Posterior cingulate gyrus (tissue), 11 donors: Measurements from ENCODE around the gene SLC9A9.
"Not testable (repeated sequence)": the region's sequence is repeated elsewhere in the genome, so short reads cannot be mapped to it uniquely, and the experiment has no call there.

Experiments
- DNase-seq, 10 donors: peaks; one replicate each; pipeline versions ENCODE4 v3.0.0 to v3.0.0-alpha.2; 2020 to 2021; ENCODE audit warnings: mixed read lengths in 3 of 10
- intact Hi-C: fragments of 100-400 bp; cut with DNase I; formaldehyde crosslinking; loops from one replicate; pipeline ENCODE4 v1.15.1; 2023

SLC9A9 gene

DNA sequence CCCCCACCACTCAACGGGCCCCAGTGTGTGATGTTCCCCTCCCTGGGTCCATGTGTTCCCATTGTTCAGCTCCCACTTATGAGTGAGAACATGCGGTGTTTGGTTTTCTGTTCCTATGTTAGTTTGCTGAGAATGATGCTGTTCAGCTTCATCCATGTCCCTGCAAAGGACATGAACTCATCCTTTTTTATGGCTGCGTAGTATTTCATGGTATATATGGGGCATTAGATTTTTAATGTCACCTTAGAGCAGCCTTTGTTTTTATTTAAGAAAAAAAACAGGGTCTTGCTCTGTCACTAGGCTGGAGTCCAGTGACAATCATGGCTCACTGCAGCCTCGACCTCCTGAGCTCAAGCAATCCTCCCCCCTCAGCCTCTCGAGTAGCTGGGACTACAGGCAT is 568.7 kb downstream of the SLC9A9 start:
- DNase-seq, intact Hi-C loops: not testable (repeated sequence)

GRCh38 chr3:143278721-143279120 is 569.5 kb downstream of the SLC9A9 start:
- DNase-seq, result no peak
- intact Hi-C loops, result no loop called here

- DNase-seq, result no peak
- intact Hi-C loops, result no loop called here
Observed at GRCh38 chr3:143277531-143277930, 570.7 kb downstream of the SLC9A9 start.

DNA sequence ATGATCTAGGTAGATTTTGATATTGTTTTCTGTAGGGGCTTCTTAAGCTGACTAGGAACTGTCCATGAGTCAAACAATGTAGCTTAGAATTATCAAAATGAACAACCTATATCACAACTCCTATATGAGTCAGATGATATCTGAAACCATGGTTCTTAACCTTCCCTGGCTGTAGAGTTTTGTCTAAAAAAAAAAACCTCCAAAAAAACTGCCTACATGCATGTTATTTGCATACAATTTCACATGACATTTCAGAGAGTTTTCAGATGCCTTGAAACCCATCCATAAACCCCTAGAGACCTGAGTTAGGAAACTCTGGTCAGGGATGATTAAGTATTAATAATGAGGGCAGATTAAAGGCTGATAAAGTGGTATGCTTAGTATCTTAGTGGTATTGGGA is 571.7 kb downstream of the SLC9A9 start:
- no peak for DNase-seq
- intact Hi-C loops, result no loop called here

- intact Hi-C loops, result no loop called here
- DNase-seq, result no peak
Observed at GRCh38 chr3:143273975-143274690, 574.1 kb downstream of the SLC9A9 start.

GRCh38 chr3:143271136-143271535 is 577.1 kb downstream of the SLC9A9 start:
- intact Hi-C loops, result no loop called here
- no peak for DNase-seq

- intact Hi-C loops, result no loop called here
- DNase-seq, result no peak
Observed at GRCh38 chr3:143269741-143270140, 578.5 kb downstream of the SLC9A9 start.

DNA sequence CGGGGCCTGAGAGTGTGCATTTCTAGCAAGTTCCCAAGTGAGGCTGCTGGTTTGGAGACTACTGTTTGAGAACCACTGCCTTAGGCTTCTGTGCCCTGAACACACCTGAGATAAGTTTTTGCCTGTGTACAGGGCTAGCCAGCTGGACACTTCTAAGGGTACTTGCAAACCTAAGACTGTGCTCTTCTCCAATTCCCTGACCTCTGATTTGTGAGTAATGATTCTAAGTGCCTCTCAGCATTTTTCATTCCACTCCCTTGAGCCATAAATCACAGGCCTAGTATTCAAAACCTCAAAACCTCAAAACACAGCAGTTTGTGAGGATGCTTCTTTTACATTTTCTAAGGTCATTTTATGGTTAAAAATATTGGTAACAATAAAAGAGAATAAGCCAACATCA is 580.3 kb downstream of the SLC9A9 start:
- DNase-seq, result no peak
- intact Hi-C loops, result no loop called here

DNA sequence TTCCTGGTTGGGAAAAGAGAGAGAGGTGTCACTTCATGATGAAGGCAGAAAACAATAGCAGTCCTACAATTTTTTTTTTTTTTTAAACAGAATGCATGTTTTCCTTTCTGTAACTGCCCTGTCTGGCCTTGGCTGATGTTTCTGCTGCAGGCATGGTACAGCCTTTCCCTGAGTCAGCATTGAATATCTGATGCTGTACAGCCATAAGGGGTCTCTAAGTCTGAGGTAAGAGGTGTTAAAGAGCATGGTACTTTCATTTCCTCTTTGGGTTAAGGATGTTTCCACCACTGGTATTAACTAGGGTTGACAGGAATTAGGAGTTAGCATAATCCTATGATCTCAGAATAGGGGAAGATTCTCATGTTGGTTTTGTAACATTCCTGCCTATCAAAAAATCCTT is 581.3 kb downstream of the SLC9A9 start:
- DNase-seq, result no peak
- intact Hi-C loops, result no loop called here

GRCh38 chr3:143266511-143266910 is 581.8 kb downstream of the SLC9A9 start:
- DNase-seq, result no peak
- intact Hi-C loops, result no loop called here

GRCh38 chr3:143265501-143266070 is 582.7 kb downstream of the SLC9A9 start:
- intact Hi-C loops, result no loop called here
- no peak for DNase-seq

DNA sequence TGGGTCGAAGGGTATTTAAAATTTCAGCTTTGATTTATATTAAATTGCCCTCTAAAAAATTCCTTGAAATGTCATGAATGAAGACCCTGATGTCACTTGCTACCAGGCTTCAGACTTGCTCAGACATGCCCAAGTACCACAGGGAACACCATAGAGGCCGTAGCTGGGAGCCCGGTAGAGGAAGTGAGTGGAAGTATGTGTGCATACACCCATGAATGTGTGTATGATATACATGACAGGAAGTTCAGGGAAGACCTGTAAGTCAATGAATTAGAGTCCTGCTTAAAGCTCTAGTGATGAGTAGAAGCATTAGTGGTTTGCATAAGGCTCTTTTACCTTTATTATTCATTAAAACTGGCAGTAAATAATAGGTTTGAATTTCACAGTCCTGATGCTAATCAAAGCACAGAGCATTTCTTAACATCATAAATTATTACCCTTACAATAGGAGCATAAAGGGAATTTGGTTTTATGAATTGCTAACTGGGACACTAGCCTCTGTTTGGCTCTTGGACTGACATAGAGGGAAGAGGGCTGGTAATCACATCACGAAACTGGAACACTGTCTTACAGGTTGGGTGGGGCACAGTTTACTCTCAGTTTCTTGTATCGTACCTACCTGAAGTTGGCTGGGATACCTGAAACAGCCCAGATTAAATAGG is 584.3 kb downstream of the SLC9A9 start:
- intact Hi-C loops, result no loop called here
- DNase-seq, result no peak

GRCh38 chr3:143261848-143262247 is 586.4 kb downstream of the SLC9A9 start:
- intact Hi-C loops, result no loop called here
- no peak for DNase-seq

- DNase-seq, result no peak
- intact Hi-C loops, result no loop called here
Observed at GRCh38 chr3:143258692-143259091, 589.6 kb downstream of the SLC9A9 start.

GRCh38 chr3:143256416-143256815 is 591.9 kb downstream of the SLC9A9 start:
- intact Hi-C loops, result no loop called here
- no peak for DNase-seq

DNA sequence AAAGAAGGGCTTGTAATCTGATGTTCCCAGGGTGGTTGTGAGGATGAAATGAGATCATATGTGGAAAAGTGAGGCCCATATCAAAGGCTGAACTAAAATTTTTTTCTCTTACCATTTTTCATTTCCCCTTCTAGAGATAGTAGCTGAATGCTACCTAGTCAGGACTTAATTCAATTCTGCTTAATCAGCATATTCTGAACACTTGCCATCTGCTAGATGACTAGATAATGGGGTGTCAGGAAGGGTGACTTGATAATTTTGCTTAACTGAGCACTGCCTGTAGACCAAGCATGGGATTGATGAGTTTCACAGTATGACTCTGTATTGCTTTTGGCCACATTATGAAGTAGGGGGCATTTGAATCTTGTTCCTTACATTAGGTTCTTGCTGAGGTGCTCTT is 592.5 kb downstream of the SLC9A9 start:
- no peak for DNase-seq
- intact Hi-C loops, result no loop called here

DNA sequence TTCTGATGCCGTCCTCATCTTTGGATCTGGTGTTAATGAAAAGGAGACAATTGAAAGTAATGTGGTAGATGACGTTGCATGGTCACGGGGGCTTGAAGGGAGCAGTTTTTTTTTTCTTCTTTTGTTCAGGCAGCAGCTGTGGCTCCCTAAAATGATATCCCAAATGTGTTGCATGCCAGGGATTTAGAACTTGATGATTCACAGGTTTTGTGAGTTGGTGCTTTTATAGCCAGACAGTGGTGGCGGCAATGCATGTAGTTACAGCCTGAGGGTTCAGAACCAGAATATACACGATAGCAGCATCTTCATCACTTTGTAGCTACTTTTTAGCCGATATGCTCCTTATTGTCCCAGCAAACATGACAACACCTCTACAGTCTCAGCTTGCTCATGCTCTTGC is 595.3 kb downstream of the SLC9A9 start:
- intact Hi-C loops, result no loop called here
- no peak for DNase-seq

DNA sequence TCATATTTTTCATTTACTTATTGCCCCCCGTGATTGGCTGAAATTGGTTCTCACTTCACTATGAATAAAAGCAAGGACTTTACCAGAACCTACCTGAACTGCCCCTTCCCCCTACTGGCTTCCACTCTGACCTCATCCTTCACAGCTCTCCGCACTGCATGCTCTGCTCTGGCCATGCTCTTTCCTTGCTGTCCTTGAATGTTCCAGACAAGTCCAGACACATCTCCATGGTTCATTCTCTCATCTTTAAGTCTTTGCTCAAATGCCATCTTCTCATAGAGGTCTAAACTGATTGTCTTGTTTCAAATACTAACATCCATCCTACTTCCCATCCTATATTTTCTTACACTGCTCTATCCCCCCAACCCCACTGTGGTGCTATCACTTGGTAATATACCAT is 599.3 kb downstream of the SLC9A9 start:
- intact Hi-C loops, result no loop called here
- no peak for DNase-seq

DNA sequence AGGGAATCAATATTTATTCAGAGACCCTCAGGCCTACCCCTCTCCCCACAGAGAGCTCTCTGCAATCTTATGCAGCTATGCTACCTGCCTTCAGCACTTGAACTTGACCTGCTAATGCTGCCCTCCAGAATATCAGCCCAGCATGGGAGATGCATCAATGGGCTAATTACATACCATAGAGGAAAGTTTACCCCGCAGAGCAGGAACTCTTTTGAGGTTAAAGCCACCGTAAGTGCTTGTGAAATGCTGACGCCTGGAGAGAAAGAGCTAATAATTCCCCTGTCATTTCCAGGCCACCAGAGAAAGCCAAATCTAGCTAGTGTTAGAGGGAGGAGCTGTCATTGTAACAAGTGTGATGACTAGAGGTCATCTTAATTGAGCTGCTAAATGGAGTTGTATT is 601.2 kb downstream of the SLC9A9 start:
- DNase-seq, result no peak
- intact Hi-C loops, result no loop called here

GRCh38 chr3:143245692-143246091 is 602.6 kb downstream of the SLC9A9 start:
- DNase-seq, result no peak
- intact Hi-C loops, result no loop called here

DNA sequence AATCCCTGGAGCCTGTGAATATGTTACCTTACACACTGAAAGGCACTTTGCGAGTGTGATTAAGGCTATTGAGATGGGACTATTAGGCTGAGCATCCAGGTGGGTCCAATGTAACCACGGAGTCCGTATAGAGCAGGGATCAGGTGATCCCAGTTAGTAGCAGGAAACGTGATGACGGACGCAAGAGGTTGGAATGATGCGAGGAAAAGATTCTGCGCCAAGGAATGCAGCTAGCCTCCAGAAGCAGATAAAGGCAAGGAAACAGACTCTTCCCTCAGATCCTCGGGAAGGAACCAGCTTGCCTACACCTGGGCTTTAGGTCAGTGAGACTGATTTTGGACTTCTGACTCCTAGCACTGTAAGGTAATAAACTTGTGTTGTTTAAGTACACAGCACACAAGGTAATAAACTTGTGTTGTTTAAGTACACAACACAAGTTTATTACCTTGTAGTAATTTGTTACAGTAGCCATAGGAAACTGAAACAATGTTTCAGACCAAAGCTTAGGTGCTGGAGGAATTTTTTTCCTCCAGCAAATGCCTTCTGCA is 603.7 kb downstream of the SLC9A9 start:
- DNase-seq, result no peak
- intact Hi-C loops, result no loop called here

DNA sequence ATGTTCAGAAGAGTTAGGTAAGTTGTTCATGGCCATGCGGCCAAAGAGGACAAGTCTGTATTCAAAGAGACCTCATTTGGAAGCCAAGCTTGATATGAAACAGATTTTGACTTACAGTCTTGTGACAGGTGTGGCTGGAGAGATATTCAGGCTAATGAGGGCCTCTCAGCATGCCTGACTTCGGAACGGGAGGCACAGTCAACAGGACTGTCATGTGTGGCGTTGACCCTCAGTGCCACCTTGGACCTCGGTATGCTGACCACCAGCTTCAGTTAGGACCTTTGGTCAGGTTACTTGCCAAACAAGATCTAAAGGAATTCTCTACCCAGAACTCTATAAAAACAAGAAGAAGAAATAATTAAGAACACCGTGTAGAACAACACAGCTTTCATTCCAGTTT is 604.6 kb downstream of the SLC9A9 start:
- no peak for DNase-seq
- intact Hi-C loops, result no loop called here
